T1000 (cell line): ENCODE data around the gene SOX10.
A peak's percentile ranks its signal among the peaks of the same experiment; 100 is the strongest.

Experiments used
- DNase-seq: peaks from one replicate; lab custom pipeline; 2025; ENCODE audit warnings: mixed read lengths; lab: John Stamatoyannopoulos, UW

SOX10 gene

GRCh38 chr22:38016182-38017151 lies 32.1 kb upstream of the SOX10 start:
- DNase-seq: no peak

DNA sequence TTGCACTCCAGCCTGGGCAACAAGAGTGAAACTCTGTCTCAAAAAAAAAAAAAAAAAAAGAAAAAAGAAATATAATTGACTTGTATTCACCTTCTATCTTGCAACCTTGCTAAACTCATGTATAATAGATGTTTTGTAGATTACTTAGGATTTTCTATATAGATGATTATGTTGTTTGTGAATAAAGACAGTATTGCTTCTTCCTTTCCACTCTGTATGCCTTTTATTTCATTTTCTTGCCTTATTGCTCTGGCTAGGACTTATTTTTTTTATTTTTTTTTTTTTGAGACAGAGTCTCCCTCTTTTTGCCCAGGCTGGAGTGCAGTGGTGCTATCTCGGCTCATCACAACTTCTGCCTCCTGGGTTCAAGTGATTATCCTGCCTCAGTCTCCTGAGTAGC lies 29.7 kb upstream of the SOX10 start:
- no peak for DNase-seq

DNA sequence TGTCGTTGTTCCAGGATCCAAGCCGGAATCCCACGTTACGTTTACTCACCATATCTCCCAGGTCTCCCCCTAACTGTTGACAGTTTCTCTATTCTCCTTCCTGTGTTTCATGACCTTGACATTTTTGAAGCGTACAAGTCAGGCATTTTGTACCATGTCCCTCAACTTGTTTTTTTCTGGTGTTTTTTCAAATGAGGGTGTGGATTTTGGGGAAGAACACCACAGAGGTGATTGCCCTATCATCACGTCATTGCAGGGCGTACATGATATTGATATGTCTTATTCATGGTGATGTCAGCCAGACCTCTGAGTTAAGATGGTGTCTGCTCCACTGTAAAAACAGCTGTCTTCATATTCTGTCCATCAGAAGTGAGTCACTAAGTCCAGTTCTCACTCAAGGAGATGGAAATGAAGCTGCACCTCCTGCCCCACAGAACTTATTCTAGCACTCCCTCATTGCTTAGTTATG lies 28.3 kb upstream of the SOX10 start:
- DNase-seq: no peak

DNA sequence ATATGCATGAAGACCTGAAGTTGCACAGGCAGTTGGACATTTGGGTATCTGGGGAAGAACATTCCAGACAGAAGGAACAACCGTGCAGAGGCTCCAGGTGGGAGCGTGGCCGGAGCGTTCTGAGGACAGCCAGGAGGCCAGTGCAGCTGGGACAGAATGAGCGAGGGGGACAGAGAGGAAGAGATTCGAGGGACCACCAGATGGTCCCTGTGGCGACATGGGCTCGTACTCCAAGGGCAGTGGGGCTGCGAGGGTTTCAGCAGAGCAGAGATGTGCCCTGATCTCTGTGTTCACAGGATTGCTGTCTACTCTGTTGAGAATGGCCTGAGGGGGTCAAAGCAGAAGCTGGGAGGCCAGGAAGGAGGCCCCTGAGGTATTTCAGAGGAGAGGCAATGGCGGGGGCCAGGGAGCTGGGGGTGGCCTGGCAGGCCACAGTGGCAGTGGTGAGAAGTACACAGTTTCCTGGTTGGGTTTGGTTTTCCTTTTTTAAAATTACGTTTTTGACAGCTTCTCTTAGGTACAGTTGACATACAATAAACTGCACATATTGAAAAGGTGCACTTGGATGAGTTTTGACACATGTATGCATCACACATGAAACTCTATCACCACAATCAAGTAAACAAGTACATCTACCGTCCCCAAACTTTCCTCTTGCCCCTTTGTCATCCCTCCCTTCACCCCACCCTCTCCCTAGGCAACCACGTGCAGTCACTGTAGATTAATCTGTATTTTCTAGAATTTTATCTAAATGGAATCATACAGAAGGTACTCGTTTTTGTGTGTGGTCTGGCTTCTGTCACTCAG lies 24.8 kb upstream of the SOX10 start:
- DNase-seq: no peak

DNA sequence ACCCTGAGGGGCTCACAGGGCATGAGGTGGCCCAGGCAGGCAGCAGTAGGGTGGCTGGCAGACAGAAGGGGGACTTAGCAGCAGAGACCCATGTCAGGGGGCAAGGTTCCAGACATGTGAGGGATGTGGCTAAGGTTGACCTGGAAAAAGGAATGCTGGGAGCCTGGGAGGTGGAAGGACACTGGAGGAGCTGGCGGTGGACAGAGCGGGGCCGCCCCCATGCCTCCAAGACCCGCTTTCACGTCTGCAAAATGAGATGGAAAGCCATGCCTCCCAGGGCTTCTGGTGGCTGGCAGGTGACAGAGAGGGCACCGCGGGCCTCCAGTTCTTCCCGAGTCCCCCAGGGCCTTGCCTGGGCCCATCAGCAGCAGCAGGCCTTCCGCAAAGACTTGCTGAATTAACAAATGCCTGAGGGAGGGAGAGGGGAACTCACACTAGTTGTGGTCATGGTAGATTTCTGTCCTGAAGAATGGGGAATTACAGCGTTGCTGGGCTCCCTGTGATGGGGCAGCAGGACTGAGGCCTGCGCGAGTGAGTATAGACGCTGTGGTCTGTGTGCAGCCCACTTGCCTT lies 23.1 kb upstream of the SOX10 start:
- DNase-seq: no peak

- no peak for DNase-seq
Observed at GRCh38 chr22:38006906-38007305, 22.6 kb upstream of the SOX10 start.

DNA sequence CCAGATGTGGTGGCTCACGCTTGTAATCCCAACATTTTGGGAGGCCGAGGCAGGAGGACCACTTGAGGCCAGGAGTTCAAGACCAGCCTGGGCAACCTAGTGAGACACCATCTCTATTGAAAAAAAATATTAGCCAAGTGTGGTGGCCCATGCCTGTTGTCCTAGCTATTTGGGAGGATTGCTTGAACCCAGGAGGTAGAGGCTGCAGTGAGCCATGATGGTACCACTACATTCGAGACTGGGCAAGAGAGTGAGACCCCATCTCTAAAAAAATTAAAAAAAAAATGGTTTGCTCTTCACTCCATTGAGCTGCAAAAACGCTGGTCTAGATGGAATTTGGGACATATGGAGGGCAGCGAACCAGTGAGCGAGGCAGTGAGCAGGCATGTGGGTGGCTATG lies 21.6 kb upstream of the SOX10 start:
- DNase-seq: no peak

DNA sequence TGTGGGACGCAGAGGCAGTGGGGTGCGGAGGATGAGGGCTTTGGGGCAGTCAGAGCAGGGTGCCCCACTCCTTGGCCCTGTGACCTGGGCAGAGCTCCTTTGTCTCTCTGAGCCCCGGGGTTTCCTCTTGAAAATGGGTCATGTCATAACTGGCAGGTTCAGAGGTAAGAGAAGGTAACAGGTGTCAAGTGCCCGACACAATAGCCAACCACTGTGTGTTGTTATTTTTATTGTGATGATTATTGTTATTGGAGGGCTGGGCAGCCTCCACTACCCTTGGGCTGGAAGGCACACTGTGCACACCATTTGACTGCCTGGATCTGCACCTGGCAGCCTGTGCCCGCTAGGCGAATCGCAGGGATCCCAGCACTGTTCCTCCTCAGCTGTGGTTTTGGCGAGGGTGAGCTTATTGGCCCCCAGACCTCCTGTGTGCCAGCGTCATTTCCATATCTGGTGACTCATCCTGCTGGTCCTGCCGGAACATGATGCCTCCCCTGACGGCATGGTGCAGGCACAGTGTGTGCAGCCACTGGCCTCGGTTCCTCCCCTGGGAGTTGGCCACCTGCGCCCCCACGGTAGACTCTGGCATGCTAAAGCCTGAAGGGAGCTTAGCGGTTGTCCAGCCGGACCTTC lies 15.4 kb upstream of the SOX10 start:
- DNase-seq: peak; percentile 48

DNA sequence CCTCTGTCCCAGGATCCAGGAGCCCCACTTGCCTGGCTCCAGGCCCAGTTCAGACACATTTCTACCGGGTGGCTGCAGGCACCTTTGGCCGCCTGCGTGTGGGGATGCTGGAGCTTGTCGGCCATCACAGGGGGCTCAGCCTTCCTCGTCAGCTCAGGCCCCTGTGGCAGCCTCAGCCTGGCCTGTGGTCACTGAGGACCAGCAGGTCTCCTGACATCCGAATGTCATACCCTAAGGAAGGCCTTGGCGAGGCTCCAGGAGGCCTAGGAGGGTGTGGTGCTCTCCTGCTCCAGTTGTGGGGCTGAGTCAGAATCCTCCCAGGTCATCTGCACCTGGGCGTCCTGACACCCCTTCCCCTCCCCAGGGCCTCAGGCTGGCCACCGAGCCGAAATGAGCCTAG lies 14.9 kb upstream of the SOX10 start:
- DNase-seq: no peak

DNA sequence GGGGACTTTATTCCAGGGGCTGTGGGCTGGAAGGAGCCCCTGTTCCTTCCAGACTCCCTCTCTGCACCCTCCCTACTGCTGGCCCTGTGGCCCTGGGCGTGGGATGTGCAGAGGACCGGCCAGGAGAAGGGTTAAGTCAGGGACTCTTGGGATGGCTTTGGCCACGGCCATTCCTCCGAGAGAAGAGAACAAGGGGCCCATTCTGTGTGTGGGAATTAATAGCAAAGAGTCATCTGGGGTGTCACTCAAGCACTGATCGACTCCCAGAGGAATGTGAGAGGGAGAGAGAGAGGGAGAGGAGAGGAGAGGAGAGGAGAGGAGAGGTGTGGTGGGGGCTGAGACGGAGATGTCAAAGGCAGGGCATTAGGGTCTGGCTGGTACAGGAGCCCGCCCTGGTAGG lies 14.2 kb upstream of the SOX10 start:
- DNase-seq: no peak

DNA sequence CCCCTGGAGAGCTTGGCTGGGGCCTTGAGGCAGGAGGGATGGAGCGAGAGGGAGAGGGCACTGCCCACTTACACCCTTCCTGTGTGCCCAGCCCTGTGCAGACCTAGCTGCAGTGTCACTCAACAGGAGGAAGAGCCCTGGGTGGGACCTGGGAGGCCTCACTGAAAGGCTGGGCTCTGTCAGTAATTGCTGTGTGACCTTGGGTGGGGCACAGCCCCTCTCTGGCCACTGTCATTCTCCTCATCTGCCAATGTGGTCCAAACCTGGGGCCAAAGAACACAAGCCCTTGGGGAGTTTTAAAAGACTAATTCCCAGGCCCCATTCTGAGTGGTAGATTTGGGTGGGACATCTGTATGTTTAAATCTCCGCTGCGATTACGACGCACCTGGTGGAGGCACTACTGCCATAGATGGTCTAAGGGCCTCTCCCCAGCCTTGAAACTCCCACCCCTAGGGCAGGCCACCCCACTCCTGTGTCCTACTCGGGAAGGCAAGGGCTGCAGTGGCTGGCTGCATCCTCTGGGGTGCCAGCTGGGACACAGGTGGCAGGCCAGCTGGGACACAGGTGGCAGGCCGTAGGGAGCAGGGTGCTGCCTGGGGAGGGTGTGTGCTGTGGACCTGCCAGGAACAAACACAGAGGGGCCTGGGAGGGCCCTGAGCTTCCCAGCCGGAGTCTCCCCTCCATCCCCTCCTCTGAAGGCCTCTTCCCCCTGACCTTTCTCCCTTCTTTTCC lies 12.3 kb upstream of the SOX10 start:
- DNase-seq: no peak

- no peak for DNase-seq
Observed at GRCh38 chr22:37996079-37996478, 11.7 kb upstream of the SOX10 start.

- no peak for DNase-seq
Observed at GRCh38 chr22:37995460-37995859, 11.1 kb upstream of the SOX10 start.

DNA sequence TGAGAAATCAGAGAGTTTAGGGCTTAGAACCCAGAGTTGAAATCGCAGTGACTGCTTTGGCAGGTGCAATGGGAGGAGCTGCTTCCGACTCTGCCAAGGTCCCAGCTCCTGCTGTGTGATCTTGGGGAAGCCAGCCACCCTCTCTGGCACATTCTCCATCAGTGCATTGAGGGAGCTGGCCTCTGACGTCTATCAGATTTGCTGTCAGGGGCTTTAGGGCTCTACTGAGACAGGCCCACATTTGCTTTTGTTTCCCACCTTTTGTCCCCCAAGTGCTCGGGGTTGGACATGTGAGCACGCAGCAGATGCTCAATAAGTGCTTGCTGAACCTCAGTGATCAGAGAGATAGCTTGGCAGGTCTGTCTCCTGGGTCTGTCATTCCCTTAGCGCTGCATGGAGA lies 10.6 kb upstream of the SOX10 start:
- no peak for DNase-seq

DNA sequence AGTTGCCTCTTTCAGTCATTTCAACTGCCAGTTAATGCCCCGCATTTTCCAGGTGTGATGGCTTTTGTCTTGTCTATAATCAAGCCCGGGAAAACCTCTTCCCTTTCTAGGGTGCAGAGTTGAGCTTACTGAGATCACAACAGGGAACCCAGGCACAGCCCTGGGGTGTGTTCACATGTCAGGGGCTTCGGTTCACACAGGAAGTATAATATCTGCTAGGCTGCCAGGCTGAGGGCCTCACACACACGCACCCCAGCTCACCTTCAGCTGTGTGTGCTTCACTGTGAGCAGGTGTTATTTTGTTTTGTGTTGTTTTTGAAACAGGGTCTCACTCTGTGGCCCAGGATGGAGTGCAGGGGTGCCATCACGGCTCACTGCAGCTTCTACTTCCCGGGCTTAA lies 9.7 kb upstream of the SOX10 start:
- no peak for DNase-seq

- no peak for DNase-seq
Observed at GRCh38 chr22:37991731-37992442, 7.5 kb upstream of the SOX10 start.

DNA sequence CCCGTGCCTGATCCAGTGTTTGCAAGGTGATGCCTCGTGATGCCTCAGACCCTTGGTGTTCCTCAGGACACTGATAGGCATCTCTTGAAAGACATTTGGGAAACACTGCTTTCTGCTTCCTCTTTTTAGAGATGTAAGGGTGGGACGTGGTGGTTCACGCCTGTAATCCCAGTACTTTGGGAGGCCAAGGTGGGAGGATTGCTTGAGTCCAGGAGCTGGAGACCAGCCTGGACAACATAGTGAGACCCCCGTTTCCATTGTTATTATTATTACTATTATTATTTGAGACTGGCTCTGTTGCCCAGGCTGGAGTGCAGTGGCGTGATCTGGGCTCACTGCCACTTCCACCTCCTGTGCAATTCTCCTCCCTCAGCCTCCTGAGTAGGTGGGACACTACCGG lies 6.5 kb upstream of the SOX10 start:
- no peak for DNase-seq

DNA sequence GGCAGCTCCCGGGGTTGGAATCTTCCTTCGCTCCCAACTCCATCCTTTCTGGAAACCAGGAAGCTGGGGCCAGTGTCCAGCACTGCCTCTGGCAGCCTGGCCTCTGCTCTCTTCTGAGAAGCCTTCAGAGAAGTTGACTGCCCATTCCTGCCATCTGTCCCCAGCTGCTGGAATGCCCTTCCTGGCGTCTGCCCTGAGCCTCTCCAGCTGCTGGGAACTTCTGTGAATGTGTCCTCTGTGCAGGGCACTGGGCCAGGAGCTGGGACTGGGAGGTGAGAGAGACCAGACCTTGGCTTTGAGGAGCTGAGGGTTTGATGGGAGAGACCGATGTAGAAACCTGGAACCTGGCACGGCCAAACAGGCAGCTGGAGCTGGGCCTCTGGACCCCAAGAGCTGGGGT lies 5.9 kb upstream of the SOX10 start:
- DNase-seq: no peak

DNA sequence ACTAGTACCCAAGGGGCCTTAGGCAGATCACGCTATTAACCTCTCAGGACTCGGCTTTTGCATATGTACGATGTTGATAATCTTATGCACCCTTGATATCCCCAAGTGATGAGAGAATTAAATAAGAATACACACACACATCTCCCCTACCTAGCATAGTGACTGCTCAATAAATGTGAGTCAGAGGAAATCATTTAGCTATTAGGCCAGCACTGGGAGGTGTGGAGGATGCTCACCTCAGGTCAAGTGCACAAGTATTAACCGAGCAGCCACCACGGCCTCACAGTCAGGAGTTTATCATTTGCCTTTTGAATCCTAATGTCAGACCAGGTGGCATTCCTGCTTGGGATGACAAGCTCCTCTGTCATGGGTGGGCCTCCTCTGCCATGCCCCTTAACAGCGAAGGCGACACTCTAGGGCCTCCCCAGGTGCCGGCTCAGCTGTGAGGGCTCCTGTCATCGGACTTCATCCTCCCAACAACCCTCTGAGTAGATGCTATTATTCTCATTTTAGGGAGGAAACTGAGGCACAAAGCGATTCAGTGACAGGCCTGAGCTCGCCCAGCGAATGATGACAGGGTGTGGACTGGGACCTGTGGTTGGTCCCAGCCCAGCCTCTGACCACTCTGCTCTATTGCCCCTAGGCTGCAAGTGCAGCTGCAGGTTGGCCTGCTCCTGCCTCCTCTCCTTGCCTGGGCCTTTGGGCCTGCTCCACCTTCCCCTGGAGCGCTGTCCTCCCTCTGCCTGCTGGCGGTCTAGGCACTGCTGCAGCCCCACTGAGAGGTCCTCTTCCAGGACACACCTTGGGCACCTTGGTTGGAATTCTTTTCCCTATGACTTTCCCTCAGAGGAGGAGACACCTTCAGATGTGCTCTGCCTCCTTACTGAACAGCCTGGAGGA lies 5.0 kb upstream of the SOX10 start:
- DNase-seq: no peak

DNA sequence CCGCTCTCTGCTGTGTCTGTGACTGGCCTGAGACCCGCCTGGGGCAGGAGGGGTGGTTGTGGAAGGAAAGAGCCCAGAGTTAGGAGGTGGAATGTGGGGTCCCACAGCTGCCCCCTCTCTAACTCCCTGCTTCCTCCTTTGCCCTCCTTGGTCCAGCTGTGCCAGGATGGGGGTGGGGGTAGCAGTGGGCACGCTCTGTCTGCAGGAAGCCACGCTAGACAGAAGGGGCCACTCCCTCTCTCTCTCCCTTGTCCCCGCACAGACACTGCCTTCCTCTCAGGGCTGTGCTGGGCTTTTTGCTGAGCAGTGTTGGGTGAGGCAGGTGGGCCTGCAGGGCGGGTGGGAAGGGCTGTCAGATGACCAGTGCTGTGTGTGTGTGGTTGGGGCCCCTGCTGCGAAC lies 2.0 kb upstream of the SOX10 start:
- DNase-seq: no peak
